ENCODE measurements around the gene PIP4K2B.

Gene PIP4K2B

DNA sequence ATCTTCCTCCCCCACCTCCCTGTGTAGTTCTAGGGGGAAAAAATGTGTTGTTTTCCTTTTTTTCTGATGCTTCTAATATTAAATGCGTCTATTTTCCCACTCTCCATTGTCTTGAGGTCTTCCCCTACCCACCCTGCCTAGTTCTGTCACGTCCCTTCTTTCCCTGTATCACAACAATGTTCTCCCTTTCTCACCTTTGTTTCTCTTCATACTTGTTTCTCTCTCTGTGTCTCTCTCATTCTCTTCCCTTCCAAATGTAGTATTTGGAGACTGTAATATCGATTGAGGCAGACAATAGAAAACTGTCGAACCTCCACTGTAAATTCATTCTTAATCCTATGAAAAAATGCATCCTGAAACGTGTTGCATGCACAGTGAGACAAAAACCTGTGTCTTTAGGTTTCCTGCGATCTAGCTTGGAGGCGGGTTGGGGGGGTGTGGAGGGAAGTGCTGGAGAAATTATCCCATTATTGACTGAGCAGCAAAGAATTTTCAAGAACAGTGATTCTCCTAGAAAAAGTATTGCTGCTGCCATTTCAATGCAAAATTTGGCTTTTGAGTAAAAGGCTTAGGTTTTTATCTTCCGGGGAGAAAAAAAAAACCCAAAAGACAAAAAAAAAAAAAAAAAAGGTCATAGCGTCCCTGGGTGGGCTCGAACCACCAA is 48.1 kb downstream of the PIP4K2B start:
- DNase-seq (ENCODE audit: low read depth), result peak; percentile 52
- TF ChIP-seq MYC (IDR thresholded peaks at IDR 0.05; ENCODE audit: low read depth, low read length), result no peak; the same call in 1 of the 2 replicates
- TF ChIP-seq, protein P1, sequence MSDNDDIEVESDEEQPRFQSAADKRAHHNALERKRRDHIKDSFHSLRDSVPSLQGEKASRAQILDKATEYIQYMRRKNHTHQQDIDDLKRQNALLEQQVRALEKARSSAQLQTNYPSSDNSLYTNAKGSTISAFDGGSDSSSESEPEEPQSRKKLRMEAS (IDR thresholded peaks at IDR 0.05; ENCODE audit: low read depth, low read length), result 0 out of 2 replicates have a peak, but pooled peaks have one; percentile 13
- peak overlapping the region; percentile 96 for H3K4me3 ChIP-seq (ENCODE audit: low read depth, low read length)

DNA sequence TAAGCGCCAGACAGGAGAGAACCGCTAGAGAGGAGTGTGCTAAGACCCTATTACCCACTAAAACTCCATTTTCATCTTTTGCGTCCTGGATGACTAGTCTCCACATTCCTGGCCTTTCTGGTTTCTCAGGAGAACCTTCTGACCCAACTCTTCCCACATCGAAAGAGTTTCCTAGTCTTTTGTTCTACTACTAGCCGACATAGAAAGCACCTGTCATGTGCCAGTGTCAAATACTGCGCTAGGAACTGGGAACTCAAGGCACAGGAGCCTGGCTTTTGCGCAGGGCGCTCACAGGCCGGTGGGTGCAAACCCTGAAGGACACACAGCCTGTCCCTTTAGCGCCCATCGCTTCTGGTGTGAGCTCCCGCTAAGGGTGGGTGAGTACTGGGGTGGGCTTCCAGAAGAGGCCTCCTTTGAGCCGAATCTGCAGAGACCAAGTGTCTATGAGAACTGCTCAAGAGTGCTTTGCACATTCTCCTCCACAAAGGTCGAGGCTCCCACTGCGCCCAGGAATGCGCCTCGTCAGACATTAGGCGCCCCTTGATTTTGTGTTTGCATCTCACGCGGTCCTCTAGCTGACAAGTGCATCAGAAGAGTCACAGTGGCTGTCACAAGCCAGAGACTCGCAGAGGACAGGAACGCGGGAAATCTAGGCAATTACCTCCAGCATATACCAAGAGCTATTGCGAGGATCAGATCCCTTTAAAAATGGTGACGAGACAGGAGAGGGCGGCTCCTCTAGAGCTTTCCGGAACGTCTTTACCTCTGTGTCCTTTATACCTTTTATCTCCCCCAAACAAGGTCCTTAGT is 48.8 kb downstream of the PIP4K2B start:
- H3K4me3 ChIP-seq (ENCODE audit: low read depth, low read length), result peak overlapping the region; percentile 96
- TF ChIP-seq, protein P2, sequence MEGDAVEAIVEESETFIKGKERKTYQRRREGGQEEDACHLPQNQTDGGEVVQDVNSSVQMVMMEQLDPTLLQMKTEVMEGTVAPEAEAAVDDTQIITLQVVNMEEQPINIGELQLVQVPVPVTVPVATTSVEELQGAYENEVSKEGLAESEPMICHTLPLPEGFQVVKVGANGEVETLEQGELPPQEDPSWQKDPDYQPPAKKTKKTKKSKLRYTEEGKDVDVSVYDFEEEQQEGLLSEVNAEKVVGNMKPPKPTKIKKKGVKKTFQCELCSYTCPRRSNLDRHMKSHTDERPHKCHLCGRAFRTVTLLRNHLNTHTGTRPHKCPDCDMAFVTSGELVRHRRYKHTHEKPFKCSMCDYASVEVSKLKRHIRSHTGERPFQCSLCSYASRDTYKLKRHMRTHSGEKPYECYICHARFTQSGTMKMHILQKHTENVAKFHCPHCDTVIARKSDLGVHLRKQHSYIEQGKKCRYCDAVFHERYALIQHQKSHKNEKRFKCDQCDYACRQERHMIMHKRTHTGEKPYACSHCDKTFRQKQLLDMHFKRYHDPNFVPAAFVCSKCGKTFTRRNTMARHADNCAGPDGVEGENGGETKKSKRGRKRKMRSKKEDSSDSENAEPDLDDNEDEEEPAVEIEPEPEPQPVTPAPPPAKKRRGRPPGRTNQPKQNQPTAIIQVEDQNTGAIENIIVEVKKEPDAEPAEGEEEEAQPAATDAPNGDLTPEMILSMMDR (IDR thresholded peaks at IDR 0.05; ENCODE audit: low read depth, low read length), result no peak
- TF ChIP-seq, protein P1 (IDR thresholded peaks at IDR 0.05; ENCODE audit: low read depth, low read length), result no peak
- TF ChIP-seq POLR2A (IDR thresholded peaks at IDR 0.05; ENCODE audit: extremely low read depth, insufficient read length) (no peak), MYC (IDR thresholded peaks at IDR 0.05; ENCODE audit: low read depth, low read length) (no peak)
- no peak for DNase-seq (ENCODE audit: low read depth)

GRCh38 chr17:38750044-38750311 is 49.4 kb downstream of the PIP4K2B start:
- no peak for DNase-seq (ENCODE audit: low read depth)
- no peak overlapping the region for H3K4me3 ChIP-seq (ENCODE audit: low read depth, low read length)
- TF ChIP-seq, protein P2 (IDR thresholded peaks at IDR 0.05; ENCODE audit: low read depth, low read length), result no peak
- TF ChIP-seq MYC (IDR thresholded peaks at IDR 0.05; ENCODE audit: low read depth, low read length) (no peak), POLR2A (IDR thresholded peaks at IDR 0.05; ENCODE audit: extremely low read depth, insufficient read length) (no peak)
- TF ChIP-seq, protein P1 (IDR thresholded peaks at IDR 0.05; ENCODE audit: low read depth, low read length), result no peak

DNA sequence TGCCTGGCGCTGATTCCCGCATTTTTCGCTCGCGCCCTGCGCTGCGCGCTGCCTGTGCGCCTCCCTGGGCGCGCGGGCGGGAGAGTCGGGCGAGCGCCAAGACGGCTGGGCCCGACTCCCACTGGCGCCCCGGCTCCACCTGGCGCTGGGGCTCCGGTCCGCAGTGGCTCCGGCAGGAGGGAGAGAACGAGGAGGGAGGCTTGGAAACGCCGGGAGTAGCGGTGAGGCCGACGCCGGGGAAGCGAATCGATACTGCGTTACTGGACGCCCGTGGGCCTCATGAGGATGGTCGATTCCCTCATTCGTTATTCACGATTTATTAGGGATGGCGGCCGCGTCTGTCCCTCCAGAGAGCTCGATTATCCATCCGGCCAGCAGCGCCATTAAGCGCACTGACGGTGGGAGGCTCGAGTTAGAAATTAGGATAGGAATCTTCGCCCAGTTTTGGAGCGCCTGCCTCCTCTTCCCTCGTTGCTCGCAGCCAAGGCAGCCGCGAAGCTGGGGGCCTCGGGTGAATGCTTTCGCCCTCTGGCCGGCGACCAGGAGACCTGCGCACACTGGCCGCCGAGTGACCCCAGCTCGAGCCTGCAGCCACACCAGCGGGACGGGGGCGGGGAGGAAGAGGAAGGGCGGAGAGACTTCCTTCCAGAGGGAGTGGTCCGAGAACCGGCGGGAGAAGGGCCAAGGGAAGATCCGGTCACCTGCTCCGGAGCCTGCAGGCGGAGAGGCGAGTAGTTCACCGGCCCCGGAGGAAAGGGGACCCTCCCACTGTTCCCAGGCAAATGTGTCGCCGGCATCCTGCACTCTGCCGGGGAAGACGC is 49.9 kb downstream of the PIP4K2B start:
- no peak for DNase-seq (ENCODE audit: low read depth)
- no peak for TF ChIP-seq POLR2A (IDR thresholded peaks at IDR 0.05; ENCODE audit: extremely low read depth, insufficient read length)
- TF ChIP-seq MYC (IDR thresholded peaks at IDR 0.05; ENCODE audit: low read depth, low read length), result no peak
- TF ChIP-seq, protein P1 (IDR thresholded peaks at IDR 0.05; ENCODE audit: low read depth, low read length), result no peak
- TF ChIP-seq, protein P2 (IDR thresholded peaks at IDR 0.05; ENCODE audit: low read depth, low read length), result no peak
- no peak overlapping the region for H3K4me3 ChIP-seq (ENCODE audit: low read depth, low read length)

DNA sequence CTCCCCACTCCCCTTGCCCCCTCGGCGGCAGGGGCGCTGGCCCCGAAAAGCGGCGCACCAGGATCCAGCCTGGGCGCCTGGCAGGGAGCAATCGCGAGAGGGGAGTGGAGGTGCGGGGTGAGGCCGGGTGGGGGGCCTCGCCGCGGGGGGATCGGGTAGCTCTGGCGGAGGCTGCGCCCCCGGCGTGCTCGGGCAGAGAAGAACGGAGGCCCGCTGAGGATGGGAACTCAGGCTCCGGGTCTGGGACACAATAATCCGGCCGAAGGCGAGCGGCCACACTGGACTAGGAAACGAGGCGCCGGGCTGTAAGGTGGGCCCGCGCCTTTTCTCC is 50.5 kb downstream of the PIP4K2B start:
- TF ChIP-seq POLR2A (IDR thresholded peaks at IDR 0.05; ENCODE audit: extremely low read depth, insufficient read length) (no peak), MYC (IDR thresholded peaks at IDR 0.05; ENCODE audit: low read depth, low read length) (no peak)
- TF ChIP-seq, protein P1 (IDR thresholded peaks at IDR 0.05; ENCODE audit: low read depth, low read length), result no peak
- TF ChIP-seq, protein P2 (IDR thresholded peaks at IDR 0.05; ENCODE audit: low read depth, low read length), result no peak
- no peak for DNase-seq (ENCODE audit: low read depth)
- no peak overlapping the region for H3K4me3 ChIP-seq (ENCODE audit: low read depth, low read length)
